ENCODE measurements around the gene DDAH1. TPM values are rescaled to one million over a fixed set of nuclear protein-coding genes. Genes with fewer than 3 reads are reported as not detected.

DDAH1 gene
- total and polyA plus RNA-seq, 2 donors (not counting 3 experiments of a cell fraction or from before 2014, with no cell fraction given) = 44.0 to 75.2 TPM

DNA sequence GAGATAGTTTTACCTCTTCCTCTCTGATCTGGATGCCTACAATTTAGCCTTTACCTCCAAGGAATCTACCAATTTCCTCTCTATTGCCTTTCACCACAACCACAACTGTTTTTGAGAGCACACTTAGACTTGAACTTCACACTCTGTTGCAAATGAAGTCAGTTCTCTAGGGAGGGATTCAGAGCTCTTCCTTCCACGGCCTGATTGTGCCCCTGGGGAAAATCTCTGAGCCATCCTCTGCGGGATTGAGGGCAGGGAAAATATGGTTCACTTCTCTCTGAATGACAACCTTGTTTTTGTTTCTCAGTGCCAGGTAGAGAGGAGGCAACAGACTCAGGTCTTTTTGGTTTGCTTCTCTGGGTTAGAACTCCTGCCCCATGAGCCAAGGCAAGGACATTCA lies 153.1 kb downstream of the DDAH1 start:
- H3K9me1 ChIP-seq (replicated peaks; ENCODE audit: control insufficient read depth, extremely low read depth, insufficient read depth, low read length) = no peaks in the 10 kb centered on the region
- no peak overlapping the region for H3K4me3 ChIP-seq (replicated peaks in 1 of 3; ENCODE audit: insufficient read depth in 1 of 3, low read depth in 1 of 3, low read length in 3 of 3)
- CTCF ChIA-PET = interaction anchor here (1.0 kb wide), 1 partner anchor 9 kb away, joined by 4 read pairs; no protein-coding TSS in a partner anchor
- peaks cover 6% of the 10 kb centered on the region for H3K79me2 ChIP-seq (ENCODE audit: control insufficient read depth, insufficient read depth, low read length)
- H3K9me3 ChIP-seq (replicated peaks; ENCODE audit: control insufficient read depth, insufficient read depth, low read length) = no peaks in the 10 kb centered on the region
- no peaks in the 10 kb centered on the region for H4K20me1 ChIP-seq (replicated peaks; ENCODE audit: control insufficient read depth, extremely low read depth, insufficient read depth, low read length)
- peak overlapping the region; percentile 9 for H3K27ac ChIP-seq (ENCODE audit: insufficient read depth, low read depth, low read length)
- DNase-seq (ENCODE audit: low read depth, low spot score) (no peak), FAIRE-seq (no peak)
- intact Hi-C loops (cut with micrococcal nuclease) = no loop called here
- POLR2A ChIA-PET = interaction anchor here (0.7 kb wide), 1 partner anchor 19 kb away, joined by 3 read pairs; no protein-coding TSS in a partner anchor
- no peak overlapping the region for H2AFZ ChIP-seq (ENCODE audit: low read depth, low read length)
- H3K9ac ChIP-seq (replicated peaks; ENCODE audit: extremely low read depth, insufficient read depth, low read length) = no peak overlapping the region
- BruUV-seq (replicated peaks) = no TSS peak
- dilution Hi-C loops (cut with MboI; ENCODE audit: extremely low pct_ligation_motif_present, low sequenced_read_pairs) = loop anchor here (25.0 kb wide), 1 partner anchor 375 kb away; no protein-coding TSS in a partner anchor
- no peaks in the 10 kb centered on the region for H3K27me3 ChIP-seq (ENCODE audit: control insufficient read depth in 2 of 2, insufficient read depth in 2 of 2, low read length in 2 of 2)
- H3K36me3 ChIP-seq (ENCODE audit: control insufficient read depth in 2 of 2, extremely low read depth in 1 of 2, insufficient read depth in 2 of 2, low read length in 2 of 2) = no peaks in the 10 kb centered on the region
- H3K4me1 ChIP-seq (ENCODE audit: control insufficient read depth, extremely low read depth, insufficient read depth, low read length) = peaks cover 56% of the 10 kb centered on the region
- TF ChIP-seq EZH2 (IDR thresholded peaks at IDR 0.05; ENCODE audit: borderline replicate concordance, low read depth, low read length, severe bottlenecking) = no peak
- TF ChIP-seq POLR2AphosphoS5 (IDR thresholded peaks at IDR 0.05; ENCODE audit: insufficient read depth, low read depth, low read length) = no peak
- TF ChIP-seq POLR2A (IDR thresholded peaks at IDR 0.05; ENCODE audit: low read depth, low read length) = no peak
- TF ChIP-seq JUN (IDR thresholded peaks at IDR 0.05; ENCODE audit: borderline replicate concordance, insufficient read depth, insufficient read length, low read depth) = no peak
- no peak for TF ChIP-seq GATA2 (IDR thresholded peaks at IDR 0.05; ENCODE audit: insufficient read depth, insufficient read length, low read depth, low read length)
- TF ChIP-seq FOS (IDR thresholded peaks at IDR 0.05; ENCODE audit: borderline replicate concordance, insufficient read depth, low read length) = no peak
- TF ChIP-seq MAX (IDR thresholded peaks at IDR 0.05; ENCODE audit: insufficient read depth, insufficient read length) = no peak
- TF ChIP-seq, protein P1, sequence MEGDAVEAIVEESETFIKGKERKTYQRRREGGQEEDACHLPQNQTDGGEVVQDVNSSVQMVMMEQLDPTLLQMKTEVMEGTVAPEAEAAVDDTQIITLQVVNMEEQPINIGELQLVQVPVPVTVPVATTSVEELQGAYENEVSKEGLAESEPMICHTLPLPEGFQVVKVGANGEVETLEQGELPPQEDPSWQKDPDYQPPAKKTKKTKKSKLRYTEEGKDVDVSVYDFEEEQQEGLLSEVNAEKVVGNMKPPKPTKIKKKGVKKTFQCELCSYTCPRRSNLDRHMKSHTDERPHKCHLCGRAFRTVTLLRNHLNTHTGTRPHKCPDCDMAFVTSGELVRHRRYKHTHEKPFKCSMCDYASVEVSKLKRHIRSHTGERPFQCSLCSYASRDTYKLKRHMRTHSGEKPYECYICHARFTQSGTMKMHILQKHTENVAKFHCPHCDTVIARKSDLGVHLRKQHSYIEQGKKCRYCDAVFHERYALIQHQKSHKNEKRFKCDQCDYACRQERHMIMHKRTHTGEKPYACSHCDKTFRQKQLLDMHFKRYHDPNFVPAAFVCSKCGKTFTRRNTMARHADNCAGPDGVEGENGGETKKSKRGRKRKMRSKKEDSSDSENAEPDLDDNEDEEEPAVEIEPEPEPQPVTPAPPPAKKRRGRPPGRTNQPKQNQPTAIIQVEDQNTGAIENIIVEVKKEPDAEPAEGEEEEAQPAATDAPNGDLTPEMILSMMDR (IDR thresholded peaks at IDR 0.05; ENCODE audit: extremely low read depth in 1 of 2, insufficient read depth in 1 of 2, low read depth in 1 of 2, low read length in 2 of 2) = no peak
- no peak for TF ChIP-seq MYC (IDR thresholded peaks at IDR 0.05; ENCODE audit: low read depth, low read length)
- H3K4me2 ChIP-seq (ENCODE audit: insufficient read depth, low read length) = no peak overlapping the region
